ENCODE results near the gene C17orf67. TPM values are rescaled to one million over a fixed set of nuclear protein-coding genes. Genes with fewer than 3 reads are reported as not detected.

The C17orf67 gene
- 1.1 TPM for total RNA-seq
- long read RNA-seq, partial matches to known transcripts: 0 of 4 reads
- long read RNA-seq, other reads (novel, unspliced or antisense): 4 of 4 reads

GRCh38 chr17:56833809-56834379 lies at the start of gene C17orf67, which contains the start of gene DGKE:
Gene C17orf67 (minus strand): TSS chr17:56833920. CDS start chr17:56815810, 18,110 bp downstream.
Gene DGKE (plus strand): TSS chr17:56834151. CDS start chr17:56834796, 645 bp downstream.
- peak; percentile 99 for ATAC-seq
- peak; percentile 98 for DNase-seq
- intact Hi-C loops (cut with micrococcal nuclease): no loop called here

- no peak for ATAC-seq
- intact Hi-C loops (cut with micrococcal nuclease): no loop called here
- DNase-seq: no peak
These were observed 48.1 kb upstream of the C17orf67 start for GRCh38 chr17:56881685-56882295.

GRCh38 chr17:56880571-56880970 lies 46.9 kb upstream of the C17orf67 start:
- DNase-seq (no peak), ATAC-seq (no peak)
- intact Hi-C loops (cut with micrococcal nuclease): no loop called here

GRCh38 chr17:56880133-56880532 lies 46.4 kb upstream of the C17orf67 start:
- no peak for ATAC-seq
- intact Hi-C loops (cut with micrococcal nuclease): no loop called here
- no peak for DNase-seq

GRCh38 chr17:56879280-56879679 lies 45.6 kb upstream of the C17orf67 start:
- intact Hi-C loops (cut with micrococcal nuclease): no loop called here
- DNase-seq (no peak), ATAC-seq (no peak)

- DNase-seq: no peak
- ATAC-seq: no peak
- intact Hi-C loops (cut with micrococcal nuclease): no loop called here
These were observed 43.1 kb upstream of the C17orf67 start for GRCh38 chr17:56876766-56877179.

GRCh38 chr17:56870081-56870651 lies 36.4 kb upstream of the C17orf67 start:
- no peak for DNase-seq
- ATAC-seq: no peak
- intact Hi-C loops (cut with micrococcal nuclease): no loop called here

- intact Hi-C loops (cut with micrococcal nuclease): no loop called here
- DNase-seq (no peak), ATAC-seq (no peak)
These were observed 35.0 kb upstream of the C17orf67 start for GRCh38 chr17:56868716-56869115.

GRCh38 chr17:56867948-56868376 lies 34.2 kb upstream of the C17orf67 start:
- intact Hi-C loops (cut with micrococcal nuclease): no loop called here
- ATAC-seq: no peak
- no peak for DNase-seq

GRCh38 chr17:56866496-56866895 lies 32.8 kb upstream of the C17orf67 start:
- DNase-seq: no peak
- intact Hi-C loops (cut with micrococcal nuclease): no loop called here
- no peak for ATAC-seq

- DNase-seq: no peak
- ATAC-seq: no peak
- intact Hi-C loops (cut with micrococcal nuclease): no loop called here
These were observed 32.4 kb upstream of the C17orf67 start for GRCh38 chr17:56866076-56866475.

- DNase-seq (no peak), ATAC-seq (no peak)
- intact Hi-C loops (cut with micrococcal nuclease): no loop called here
These were observed 30.3 kb upstream of the C17orf67 start for GRCh38 chr17:56863974-56864373.

- ATAC-seq: no peak
- DNase-seq: no peak
- intact Hi-C loops (cut with micrococcal nuclease): no loop called here
These were observed 28.2 kb upstream of the C17orf67 start for GRCh38 chr17:56861899-56862298.

GRCh38 chr17:56851008-56851407 lies 17.3 kb upstream of the C17orf67 start:
- intact Hi-C loops (cut with micrococcal nuclease): no loop called here
- ATAC-seq (no peak), DNase-seq (no peak)

- ATAC-seq: no peak
- intact Hi-C loops (cut with micrococcal nuclease): no loop called here
- no peak for DNase-seq
These were observed 16.9 kb upstream of the C17orf67 start for GRCh38 chr17:56850591-56850990.

GRCh38 chr17:56849131-56849530 lies 15.4 kb upstream of the C17orf67 start:
- intact Hi-C loops (cut with micrococcal nuclease): no loop called here
- ATAC-seq (no peak), DNase-seq (no peak)

GRCh38 chr17:56847106-56847505 lies 13.4 kb upstream of the C17orf67 start:
- intact Hi-C loops (cut with micrococcal nuclease): no loop called here
- no peak for ATAC-seq

GRCh38 chr17:56845934-56846333 lies 12.2 kb upstream of the C17orf67 start:
- DNase-seq: no peak
- intact Hi-C loops (cut with micrococcal nuclease): no loop called here
- ATAC-seq: no peak

More at GRCh38 chr17:56847106-56847505, 13.4 kb upstream of the C17orf67 start:
- no peak for DNase-seq

- ATAC-seq (no peak), DNase-seq (no peak)
These were observed 8.9 kb upstream of the C17orf67 start for GRCh38 chr17:56842577-56842976.

GRCh38 chr17:56838687-56839086 lies 5.0 kb upstream of the C17orf67 start:
- intact Hi-C loops (cut with micrococcal nuclease): no loop called here
- ATAC-seq (no peak), DNase-seq (no peak)

More at GRCh38 chr17:56842577-56842976, 8.9 kb upstream of the C17orf67 start:
- intact Hi-C loops (cut with micrococcal nuclease): no loop called here

GRCh38 chr17:56835264-56835585 lies 1.5 kb upstream of the C17orf67 start:
- intact Hi-C loops (cut with micrococcal nuclease): no loop called here
- DNase-seq (no peak), ATAC-seq (no peak)

Measured in left ventricle myocardium superior (tissue), 1 donor.